HepG2 (cell line): ENCODE data around the gene TCF23. TPM values are rescaled to one million over a fixed set of nuclear protein-coding genes. Genes with fewer than 3 reads are reported as not detected.
A peak's percentile ranks its signal among the peaks of the same experiment; 100 is the strongest.
"Not testable (repeated sequence)": the region's sequence is repeated elsewhere in the genome, so short reads cannot be mapped to it uniquely, and the experiment has no call there.

ENCODE experiments used
- ATAC-seq: fragments of 200-7000 bp; cut with Tn5 transposase; 3 replicates; pipeline ENCODE4 v1.9.1; 2020; ENCODE audit warnings: mild to moderate bottlenecking, moderate library complexity
- BruUV-seq: library from RNA; stranded (reverse); fragments of 400-500 nt; replicated peaks from 2 replicates; lab custom pipeline; 2021; lab: Mats Ljungman, UMichigan
- CTCF ChIA-PET: fragments of 300-600 bp; formaldehyde crosslinking; extraction: SDS; loops from one replicate; lab custom pipeline; 2021; ENCODE audit warnings: low total read pairs, inconsistent platforms, low intra/inter-chr PET ratio; lab: Yijun Ruan, JAX
- POLR2A ChIA-PET: fragments of 350-600 bp; sonication (Branson Sonifier 250); formaldehyde crosslinking; loops from one replicate; lab custom pipeline; 2020; ENCODE audit warnings: antibody characterized with exemption, inconsistent platforms; lab: Yijun Ruan, JAX
- DNase-seq: peaks from one replicate; pipeline ENCODE4 v3.0.0-alpha.2; 2015; ENCODE audit warnings: low spot score
- FAIRE-seq: peaks from 3 replicates; lab custom pipeline; 2011; peaks lifted over from hg19 to GRCh38; lab: Jason Lieb, UNC
- H2AFZ ChIP-seq: one replicate; pipeline ENCODE4 v1.6.1; 2011; ENCODE audit warnings: low read length, inconsistent platforms
- H3K27ac ChIP-seq: fragments of 300-600 bp; 3 replicates; pipeline ENCODE4 v1.8.0; 2011; ENCODE audit warnings: mixed run types, mild to moderate bottlenecking, mixed read lengths, low read length, inconsistent platforms; ENCODE audit not compliant: insufficient read depth; ENCODE audit errors: extremely low read length
- H3K27me3 ChIP-seq, 2 experiments: fragments of 200-600 bp in 1 of 2; 2 replicates in 1 of 2; 3 replicates in 1 of 2; pipeline versions ENCODE4 v1.6.0 to v1.8.0; 2011; ENCODE audit warnings: low read length in 2 of 2, mild to moderate bottlenecking in 2 of 2, moderate library complexity in 2 of 2, inconsistent platforms in 1 of 2; ENCODE audit not compliant: insufficient read depth in 2 of 2, control insufficient read depth in 1 of 2
- H3K36me3 ChIP-seq, 2 experiments: fragments of 200-600 bp in 1 of 2; replicated peaks in 1 of 2; 2 replicates in 1 of 2; 3 replicates in 1 of 2; pipeline versions ENCODE4 v1.5.1 to v1.8.0; 2011; ENCODE audit warnings: low read length in 2 of 2, inconsistent platforms in 1 of 2; ENCODE audit not compliant: insufficient read depth in 2 of 2, control insufficient read depth in 1 of 2
- H3K4me1 ChIP-seq: 2 replicates; pipeline ENCODE4 v1.5.1; 2012; ENCODE audit warnings: low read length, inconsistent platforms; ENCODE audit not compliant: insufficient read depth
- H3K4me2 ChIP-seq: 2 replicates; pipeline ENCODE4 v1.6.0; 2011; ENCODE audit warnings: low read depth, low read length, inconsistent platforms
- H3K4me3 ChIP-seq, 3 experiments: fragments of 200-600 bp in 1 of 3; sonication (generic), shearing (Covaris generic) in 1 of 3; replicated peaks in 1 of 3; 2 replicates each; pipeline ENCODE4 v1.5.1; 2011 to 2016; ENCODE audit warnings: low read length in 3 of 3, inconsistent platforms in 2 of 3, low read depth in 2 of 3, mild to moderate bottlenecking in 2 of 3, control low read depth in 1 of 3, mixed read lengths in 1 of 3; ENCODE audit not compliant: insufficient read depth in 1 of 3
- H3K79me2 ChIP-seq: one replicate; pipeline ENCODE4 v1.6.1; 2011; ENCODE audit warnings: low read length, inconsistent platforms; ENCODE audit not compliant: insufficient read depth
- H3K9ac ChIP-seq: 2 replicates; pipeline ENCODE4 v1.6.0; 2011; ENCODE audit warnings: mild to moderate bottlenecking, low read depth, low read length, inconsistent platforms; ENCODE audit not compliant: insufficient read depth
- H3K9me3 ChIP-seq: 2 replicates; pipeline ENCODE4 v1.5.1; 2012; ENCODE audit warnings: mild to moderate bottlenecking, low read length
- H4K20me1 ChIP-seq: 2 replicates; pipeline ENCODE4 v1.6.0; 2011; ENCODE audit warnings: inconsistent platforms, mild to moderate bottlenecking, low read length, moderate library complexity; ENCODE audit not compliant: insufficient read depth
- NFYB ChIP-seq: sonication (generic); formaldehyde crosslinking; IDR thresholded peaks from 2 replicates; pipeline ENCODE4 v1.4.0; 2020; ENCODE audit warnings: missing genetic modification reagents
- NFYC ChIP-seq: IDR thresholded peaks from 2 replicates; pipeline ENCODE4 v1.6.1; 2016; ENCODE audit warnings: missing genetic modification reagents, missing compliant biosample characterization
- WGBS: methylation state at CpG from one replicate; pipeline ENCODE4 v1.1.6; 2017; ENCODE audit warnings: low lambda C conversion rate; 5-methylcytosine and 5-hydroxymethylcytosine counted together
- in situ Hi-C: cut with HindIII; loops from 2 replicates; pipeline ENCODE4 v1.10.0; 2017; ENCODE audit warnings: low pct_unique_long_range_greater_than_20kb; ENCODE audit not compliant: extremely low pct_ligation_motif_present
- intact Hi-C: fragments of 100-400 bp; cut with micrococcal nuclease; formaldehyde crosslinking; loops from one replicate; pipeline ENCODE4 v1.10.0; 2022; ENCODE audit not compliant: unreplicated experiment
- polyA plus RNA-seq, 8 experiments: library from polyadenylated mRNA; depleted of rRNA in 3 of 8; stranded (reverse) in 7 of 8; unstranded in 1 of 8; fragments of >200 nt; fragmentation: Illumina TruSeq in 4 of 8; extraction: Trizol in 4 of 8; gene quantifications; 2 replicates each; pipeline versions ENCODE4 v1.2.1 to v1.2.3, GENCODE V29; 2011 to 2016; ENCODE audit warnings: low read depth in 4 of 8, missing spikeins in 1 of 8, mixed read lengths in 1 of 8; ENCODE audit not compliant: insufficient read depth in 1 of 8
- total RNA-seq, 5 experiments: library from RNA; depleted of rRNA; stranded (reverse); fragments of >200 nt; fragmentation: Illumina TruSeq; extraction: Trizol; gene quantifications; 2 replicates each; pipeline ENCODE4 v1.2.3, GENCODE V29; 2016; ENCODE audit warnings: low read depth in 1 of 5
- TF ChIP-seq, protein P1 (sequence below): sonication (generic); formaldehyde crosslinking; IDR thresholded peaks from 2 replicates; pipeline ENCODE4 v1.5.1; 2020; ENCODE audit warnings: mild to moderate bottlenecking, missing genetic modification reagents, moderate library complexity

Gene TCF23
- total and polyA plus RNA-seq, 2 of the 13 experiments (the other 11 are each of a cell fraction or from before 2014, with no cell fraction given): 0.02 to 1.4 TPM

DNA sequence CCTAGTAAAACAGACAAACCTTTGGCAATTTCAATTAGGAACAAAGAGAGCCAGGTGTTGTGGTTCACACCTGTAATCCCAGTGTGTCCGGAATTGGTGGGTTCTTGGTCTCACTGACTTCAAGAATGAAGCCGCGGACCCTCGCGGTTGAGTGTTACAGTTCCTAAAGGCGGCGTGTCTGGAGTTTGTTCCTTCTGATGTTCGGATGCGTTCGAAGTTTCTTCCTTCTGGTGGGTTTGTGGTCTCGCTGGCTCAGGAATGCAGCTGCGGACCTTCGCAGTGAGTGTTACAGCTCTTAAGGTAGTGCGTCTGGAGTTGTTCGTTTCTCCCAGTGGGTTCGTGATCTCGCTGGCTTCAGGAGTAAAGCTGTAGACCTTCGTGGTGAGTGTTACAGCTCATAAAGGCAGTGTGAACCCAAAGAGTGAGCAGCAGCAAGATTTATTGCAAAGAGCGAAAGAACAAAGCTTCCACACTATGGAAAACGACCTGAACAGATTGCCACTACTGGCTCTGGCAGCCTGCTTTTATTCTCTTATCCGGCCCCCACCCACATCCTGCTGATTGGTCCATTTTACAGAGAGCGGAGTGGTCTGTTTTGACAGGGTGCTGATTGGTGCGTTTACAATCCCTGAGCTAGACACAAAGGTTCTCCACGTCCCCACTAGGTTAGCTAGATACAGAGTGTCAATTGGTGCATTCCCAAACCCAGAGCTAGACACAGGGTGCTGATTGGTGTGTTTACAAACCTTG, 38.0 kb upstream of the TCF23 start:
- H3K4me3 ChIP-seq, CTCF ChIA-PET, ATAC-seq, H3K27ac ChIP-seq, H3K4me2 ChIP-seq, in situ Hi-C loops, H2AFZ ChIP-seq, FAIRE-seq, BruUV-seq, H3K9ac ChIP-seq, H3K9me3 ChIP-seq, H3K79me2 ChIP-seq, H3K36me3 ChIP-seq, H3K27me3 ChIP-seq, DNase-seq, intact Hi-C loops, H4K20me1 ChIP-seq: not testable (repeated sequence)
- 86% methylated on average over 24 of the region's 24 CpGs for WGBS
- TF ChIP-seq NFYC (CRISPR knock-in tag) (0 out of 2 replicates have a peak, but pooled peaks have one; percentile 53), NFYB (CRISPR knock-in tag) (peak; percentile 65)
- POLR2A ChIA-PET: interaction anchor here (1.1 to 1.5 kb wide), 3 partner anchors 15 to 23 kb away, joined by 3 read pairs; no protein-coding TSS in a partner anchor
- H3K4me1 ChIP-seq: peaks cover 13% of the 10 kb centered on the region; the same call in 1 of the 2 replicates

DNA sequence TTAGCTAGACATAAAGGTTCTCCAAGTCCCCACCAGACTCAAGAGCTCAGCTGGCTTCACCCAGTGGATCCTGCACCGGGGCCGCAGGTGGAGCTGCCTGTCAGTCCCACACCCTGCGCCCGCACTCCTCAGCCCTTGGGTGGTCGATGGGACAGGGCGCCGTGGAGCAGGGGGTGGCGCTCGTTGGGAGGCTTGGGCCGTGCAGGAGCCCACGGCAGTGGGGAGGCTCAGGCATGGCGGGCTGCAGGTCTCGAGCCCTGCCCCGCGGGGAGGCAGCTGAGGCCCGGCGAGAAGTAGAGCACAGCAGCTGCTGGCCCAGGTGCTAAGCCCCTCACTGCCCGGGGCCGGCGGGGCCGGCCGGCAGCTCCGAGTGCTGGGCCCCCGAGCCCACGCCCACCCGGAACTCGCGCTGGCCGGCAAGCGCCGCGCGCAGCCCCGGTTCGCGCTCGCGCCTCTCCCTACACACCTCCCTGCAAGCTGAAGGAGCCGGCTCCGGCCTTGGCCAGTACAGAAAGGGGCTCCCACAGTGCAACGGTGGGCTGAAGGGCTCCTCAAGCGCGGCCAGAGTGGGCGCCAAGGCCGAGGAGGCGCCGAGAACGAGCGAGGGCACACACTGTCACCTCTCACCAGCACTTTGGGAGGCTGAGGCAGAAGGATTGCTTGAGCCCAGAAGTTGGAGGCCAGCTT, 37.3 kb upstream of the TCF23 start:
- 95% methylated on average over 34 of the region's 49 CpGs for WGBS
- ATAC-seq, H3K4me2 ChIP-seq, H3K27ac ChIP-seq, DNase-seq, H3K9ac ChIP-seq, FAIRE-seq, BruUV-seq, intact Hi-C loops, H3K27me3 ChIP-seq, H3K79me2 ChIP-seq, CTCF ChIA-PET, H4K20me1 ChIP-seq, H2AFZ ChIP-seq, in situ Hi-C loops, H3K9me3 ChIP-seq, H3K4me3 ChIP-seq, H3K36me3 ChIP-seq: not testable (repeated sequence)
- POLR2A ChIA-PET: interaction anchor here (1.1 to 1.5 kb wide), 4 partner anchors 16 to 24 kb away, joined by 3 to 4 read pairs (median 3); no protein-coding TSS in a partner anchor
- H3K4me1 ChIP-seq: peaks cover 15% of the 10 kb centered on the region; the same call in 1 of the 2 replicates
- TF ChIP-seq, protein P1, sequence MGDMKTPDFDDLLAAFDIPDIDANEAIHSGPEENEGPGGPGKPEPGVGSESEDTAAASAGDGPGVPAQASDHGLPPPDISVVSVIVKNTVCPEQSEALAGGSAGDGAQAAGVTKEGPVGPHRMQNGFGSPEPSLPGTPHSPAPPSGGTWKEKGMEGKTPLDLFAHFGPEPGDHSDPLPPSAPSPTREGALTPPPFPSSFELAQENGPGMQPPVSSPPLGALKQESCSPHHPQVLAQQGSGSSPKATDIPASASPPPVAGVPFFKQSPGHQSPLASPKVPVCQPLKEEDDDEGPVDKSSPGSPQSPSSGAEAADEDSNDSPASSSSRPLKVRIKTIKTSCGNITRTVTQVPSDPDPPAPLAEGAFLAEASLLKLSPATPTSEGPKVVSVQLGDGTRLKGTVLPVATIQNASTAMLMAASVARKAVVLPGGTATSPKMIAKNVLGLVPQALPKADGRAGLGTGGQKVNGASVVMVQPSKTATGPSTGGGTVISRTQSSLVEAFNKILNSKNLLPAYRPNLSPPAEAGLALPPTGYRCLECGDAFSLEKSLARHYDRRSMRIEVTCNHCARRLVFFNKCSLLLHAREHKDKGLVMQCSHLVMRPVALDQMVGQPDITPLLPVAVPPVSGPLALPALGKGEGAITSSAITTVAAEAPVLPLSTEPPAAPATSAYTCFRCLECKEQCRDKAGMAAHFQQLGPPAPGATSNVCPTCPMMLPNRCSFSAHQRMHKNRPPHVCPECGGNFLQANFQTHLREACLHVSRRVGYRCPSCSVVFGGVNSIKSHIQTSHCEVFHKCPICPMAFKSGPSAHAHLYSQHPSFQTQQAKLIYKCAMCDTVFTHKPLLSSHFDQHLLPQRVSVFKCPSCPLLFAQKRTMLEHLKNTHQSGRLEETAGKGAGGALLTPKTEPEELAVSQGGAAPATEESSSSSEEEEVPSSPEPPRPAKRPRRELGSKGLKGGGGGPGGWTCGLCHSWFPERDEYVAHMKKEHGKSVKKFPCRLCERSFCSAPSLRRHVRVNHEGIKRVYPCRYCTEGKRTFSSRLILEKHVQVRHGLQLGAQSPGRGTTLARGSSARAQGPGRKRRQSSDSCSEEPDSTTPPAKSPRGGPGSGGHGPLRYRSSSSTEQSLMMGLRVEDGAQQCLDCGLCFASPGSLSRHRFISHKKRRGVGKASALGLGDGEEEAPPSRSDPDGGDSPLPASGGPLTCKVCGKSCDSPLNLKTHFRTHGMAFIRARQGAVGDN (CRISPR knock-in tag): peak; percentile 11; the same call in 1 of the 2 replicates
